Measurements from ENCODE around the gene SGK1. TPM values are rescaled to one million over a fixed set of nuclear protein-coding genes. Genes with fewer than 3 reads are reported as not detected.

SGK1 gene
- total and polyA plus RNA-seq, 2 donors (not counting 1 experiment from before 2014, with no cell fraction given): 37.3 to 57.8 TPM

- TF ChIP-seq EZH2 (IDR thresholded peaks at IDR 0.05; ENCODE audit: borderline replicate concordance, insufficient read depth, low read depth, low read length, poor library complexity, severe bottlenecking) (no peak), CTCF (IDR thresholded peaks at IDR 0.05) (no peak)
- Histone ChIP-seq H3K9me3 (ENCODE audit: control extremely low read depth in 1 of 3, control insufficient read depth in 2 of 3, insufficient read depth in 1 of 3, low read length in 2 of 3) (peaks cover 0 to 8% (median 2%) of the 10 kb centered on the region in 3 donors), H3K79me2 (ENCODE audit: control insufficient read depth, insufficient read depth, low read length) (no peaks in the 10 kb centered on the region), H3K4me2 (replicated peaks; ENCODE audit: low read depth, low read length, poor library complexity, severe bottlenecking) (no peak overlapping the region), H3K27me3 (replicated peaks in 1 of 4; ENCODE audit: control extremely low read depth in 1 of 4, control insufficient read depth in 3 of 4, insufficient read depth in 4 of 4, low read length in 3 of 4) (no peaks in the 10 kb centered on the region), H3K4me3 (ENCODE audit: control extremely low read depth in 1 of 5, extremely low read depth in 1 of 5, insufficient read depth in 1 of 5, low read depth in 2 of 5, low read length in 4 of 5) (no peak overlapping the region), H2AFZ (ENCODE audit: insufficient read depth, low read depth, low read length, poor library complexity, severe bottlenecking) (no peak overlapping the region), H3K4me1 (ENCODE audit: control insufficient read depth in 2 of 2, insufficient read depth in 2 of 2, low read length in 2 of 2) (peaks cover 37 to 40% of the 10 kb centered on the region in 2 donors), H3K36me3 (replicated peaks in 1 of 2; ENCODE audit: control extremely low read depth in 1 of 2, control insufficient read depth in 1 of 2, extremely low read depth in 1 of 2, insufficient read depth in 2 of 2, low read length in 1 of 2) (no peaks in the 10 kb centered on the region), H4K20me1 (ENCODE audit: control insufficient read depth, insufficient read depth, low read length, poor library complexity, severe bottlenecking) (no peaks in the 10 kb centered on the region), H3K9ac (ENCODE audit: low read length) (no peak overlapping the region), H3K27ac (ENCODE audit: low read length in 2 of 2) (no peak overlapping the region)
- ATAC-seq (ENCODE audit: low read depth) (no peak), DNase-seq (no peak)
- intact Hi-C loops (cut with micrococcal nuclease): loop anchor here (10.0 kb wide), 1 partner anchor 1879 kb away; no protein-coding TSS in a partner anchor
- ChIA-PET CTCF (interaction anchor here (1.8 kb wide), 1 partner anchor 407 kb away, joined by 11 read pairs; no protein-coding TSS in a partner anchor), POLR2A (no interaction called here)
- WGBS (ENCODE audit: insufficient coverage): 100% methylated on average over 2 of the region's 5 CpGs
- Mint-ChIP-seq H3K9me3 (ENCODE audit: insufficient read depth) (no peaks in the 10 kb centered on the region), H3K27me3 (no peaks in the 10 kb centered on the region), H3K4me3 (no peak overlapping the region), H3K27ac (peak overlapping the region; percentile 39), H3K4me1 (peaks cover 40% of the 10 kb centered on the region)
These were observed 84.5 kb downstream of the SGK1 start for GRCh38 chr6:134233180-134233955.

GRCh38 chr6:134230940-134231339, 87.0 kb downstream of the SGK1 start:
- TF ChIP-seq CTCF (IDR thresholded peaks at IDR 0.05) (no peak), EZH2 (IDR thresholded peaks at IDR 0.05; ENCODE audit: borderline replicate concordance, insufficient read depth, low read depth, low read length, poor library complexity, severe bottlenecking) (no peak)
- H4K20me1 ChIP-seq (ENCODE audit: control insufficient read depth, insufficient read depth, low read length, poor library complexity, severe bottlenecking): no peaks in the 10 kb centered on the region
- no peak for ATAC-seq (ENCODE audit: low read depth)
- 83% methylated on average over 2 of the region's 3 CpGs for WGBS (ENCODE audit: insufficient coverage)
- H3K4me3 ChIP-seq (ENCODE audit: control extremely low read depth in 1 of 5, extremely low read depth in 1 of 5, insufficient read depth in 1 of 5, low read depth in 2 of 5, low read length in 4 of 5): no peak overlapping the region
- peak overlapping the region; percentile 53 for H3K4me2 ChIP-seq (replicated peaks; ENCODE audit: low read depth, low read length, poor library complexity, severe bottlenecking)
- H3K9me3 Mint-ChIP-seq (ENCODE audit: insufficient read depth): no peaks in the 10 kb centered on the region
- no peaks in the 10 kb centered on the region for H3K9me3 ChIP-seq (ENCODE audit: control extremely low read depth in 1 of 3, control insufficient read depth in 2 of 3, insufficient read depth in 1 of 3, low read length in 2 of 3)
- no peaks in the 10 kb centered on the region for H3K27me3 Mint-ChIP-seq
- H3K27ac Mint-ChIP-seq: no peak overlapping the region
- ChIA-PET POLR2A (no interaction called here), CTCF (interaction anchor here (0.6 to 1.0 kb wide), 4 partner anchors 38 to 1744 kb away, joined by 3 to 5 read pairs (median 3); no protein-coding TSS in a partner anchor)
- H3K4me3 Mint-ChIP-seq: no peak overlapping the region
- no peak for DNase-seq
- peaks cover 26 to 27% of the 10 kb centered on the region in 2 donors for H3K4me1 ChIP-seq (ENCODE audit: control insufficient read depth in 2 of 2, insufficient read depth in 2 of 2, low read length in 2 of 2)
- intact Hi-C loops (cut with micrococcal nuclease): loop anchor here (2.0 to 10.0 kb wide), 2 partner anchors 14 to 1876 kb away; no protein-coding TSS in a partner anchor
- no peaks in the 10 kb centered on the region for H3K79me2 ChIP-seq (ENCODE audit: control insufficient read depth, insufficient read depth, low read length)
- peaks cover 27% of the 10 kb centered on the region for H3K4me1 Mint-ChIP-seq
- H3K27ac ChIP-seq (ENCODE audit: low read length in 2 of 2): no peak overlapping the region
- H3K27me3 ChIP-seq (replicated peaks in 1 of 4; ENCODE audit: control extremely low read depth in 1 of 4, control insufficient read depth in 3 of 4, insufficient read depth in 4 of 4, low read length in 3 of 4): no peaks in the 10 kb centered on the region
- no peak overlapping the region for H3K9ac ChIP-seq (ENCODE audit: low read length)
- H2AFZ ChIP-seq (ENCODE audit: insufficient read depth, low read depth, low read length, poor library complexity, severe bottlenecking): no peak overlapping the region
- H3K36me3 ChIP-seq (replicated peaks in 1 of 2; ENCODE audit: control extremely low read depth in 1 of 2, control insufficient read depth in 1 of 2, extremely low read depth in 1 of 2, insufficient read depth in 2 of 2, low read length in 1 of 2): no peaks in the 10 kb centered on the region
